DOHH2 (cell line): Measurements from ENCODE around the gene SOBP.

ENCODE experiments used
- H3F3A ChIP-seq: fragments of 200-600 bp; sonication (generic), shearing (Covaris generic); 2 replicates; pipeline ENCODE4 v1.6.0; 2016; ENCODE audit warnings: antibody characterized with exemption, mild to moderate bottlenecking; ENCODE audit not compliant: control insufficient read depth, insufficient read depth
- H3K27ac ChIP-seq: fragments of 200-600 bp; sonication (generic); 2 replicates; pipeline ENCODE4 v1.5.1; 2014; ENCODE audit warnings: low read depth, mild to moderate bottlenecking, low read length, moderate library complexity
- H3K27me3 ChIP-seq: fragments of 200-600 bp; sonication (generic); 2 replicates; pipeline ENCODE4 v1.6.1; 2014; ENCODE audit warnings: mild to moderate bottlenecking, low read length, mixed read lengths; ENCODE audit not compliant: control insufficient read depth
- H3K36me3 ChIP-seq: fragments of 200-600 bp; sonication (generic); 2 replicates; pipeline ENCODE4 v1.6.1; 2014; ENCODE audit warnings: mild to moderate bottlenecking, low read length, moderate library complexity, mixed read lengths; ENCODE audit not compliant: control insufficient read depth
- H3K4me1 ChIP-seq: fragments of 200-600 bp; sonication (generic); 2 replicates; pipeline ENCODE4 v1.6.1; 2014; ENCODE audit warnings: mild to moderate bottlenecking, low read length, mixed read lengths; ENCODE audit not compliant: control insufficient read depth
- H3K4me2 ChIP-seq: fragments of 200-600 bp; sonication (generic); 2 replicates; pipeline ENCODE4 v1.6.0; 2014; ENCODE audit warnings: mild to moderate bottlenecking, low read length, moderate library complexity
- H3K4me3 ChIP-seq: fragments of 200-600 bp; sonication (generic); 2 replicates; pipeline ENCODE4 v1.5.1; 2014; ENCODE audit warnings: mild to moderate bottlenecking, low read length, mixed read lengths
- H3K79me2 ChIP-seq: fragments of 200-600 bp; sonication (generic); 2 replicates; pipeline ENCODE4 v1.6.1; 2014; ENCODE audit warnings: mild to moderate bottlenecking, low read length, mixed read lengths; ENCODE audit not compliant: control insufficient read depth
- H3K9me2 ChIP-seq: fragments of 200-600 bp; sonication (generic); replicated peaks from 2 replicates; pipeline ENCODE4 v1.6.1; 2014; ENCODE audit warnings: mild to moderate bottlenecking, low read length, mixed read lengths; ENCODE audit not compliant: control insufficient read depth
- H3K9me3 ChIP-seq: fragments of 200-600 bp; sonication (generic); 2 replicates; pipeline ENCODE4 v1.6.1; 2014; ENCODE audit warnings: antibody characterized with exemption, low read length, mixed read lengths; ENCODE audit not compliant: control insufficient read depth, insufficient read depth
- H4K20me1 ChIP-seq: fragments of 200-600 bp; sonication (generic); 2 replicates; pipeline ENCODE4 v1.6.0; 2014; ENCODE audit warnings: low read depth, mild to moderate bottlenecking, antibody characterized with exemption, low read length, moderate library complexity; ENCODE audit not compliant: control insufficient read depth, insufficient read depth
- CTCF ChIP-seq: fragments of 200-600 bp; sonication (generic); IDR thresholded peaks from one replicate; pipeline ENCODE4 v1.5.1; 2014; ENCODE audit warnings: antibody characterized with exemption, mild to moderate bottlenecking, low read depth, low read length; ENCODE audit not compliant: poor library complexity, severe bottlenecking
- EZH2phosphoT487 ChIP-seq: fragments of 200-600 bp; sonication (generic); IDR thresholded peaks from 2 replicates; pipeline ENCODE4 v1.6.1; 2017; ENCODE audit warnings: borderline replicate concordance, mild to moderate bottlenecking, antibody characterized with exemption, low read length, moderate library complexity, mixed read lengths

The SOBP gene

DNA sequence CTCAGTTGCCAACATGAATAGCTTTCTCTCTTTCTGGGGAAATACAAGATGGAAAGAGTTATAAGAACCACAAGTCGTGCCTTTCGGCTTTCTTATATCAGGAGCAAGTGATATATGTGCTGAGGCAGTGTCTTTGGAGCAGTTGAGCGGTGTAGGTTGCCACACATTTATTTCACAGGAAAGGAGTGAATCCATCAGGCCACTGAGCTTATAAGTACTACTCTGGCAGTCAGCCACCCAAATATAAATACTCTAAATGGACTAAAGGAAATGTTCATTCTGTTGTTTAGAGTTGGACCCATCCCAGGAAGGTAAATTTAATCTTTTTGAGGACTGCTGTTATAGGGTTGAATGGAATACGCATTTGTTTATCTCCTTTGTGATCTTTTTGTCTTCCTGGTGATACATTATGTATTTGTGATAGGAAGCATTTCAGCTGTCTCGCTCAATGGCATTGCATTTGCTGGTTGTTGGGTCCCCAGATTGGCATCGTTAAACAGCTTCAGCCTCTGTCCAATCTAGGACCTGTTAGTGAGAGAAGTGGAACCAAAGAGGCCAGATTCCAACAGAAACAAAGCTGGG is 139.7 kb downstream of the SOBP start:
- Histone ChIP-seq H3K4me1 (peaks cover 8% of the 10 kb centered on the region), H3K27ac (no peak overlapping the region), H3K9me3 (no peaks in the 10 kb centered on the region), H3K4me3 (no peak overlapping the region), H3K9me2 (no peaks in the 10 kb centered on the region), H3F3A (no peaks in the 10 kb centered on the region), H3K79me2 (no peaks in the 10 kb centered on the region), H3K27me3 (no peaks in the 10 kb centered on the region), H3K36me3 (peaks cover 4% of the 10 kb centered on the region; the same call in 1 of the 2 replicates), H4K20me1 (no peaks in the 10 kb centered on the region), H3K4me2 (no peak overlapping the region)
- TF ChIP-seq CTCF (no peak), EZH2phosphoT487 (no peak)

DNA sequence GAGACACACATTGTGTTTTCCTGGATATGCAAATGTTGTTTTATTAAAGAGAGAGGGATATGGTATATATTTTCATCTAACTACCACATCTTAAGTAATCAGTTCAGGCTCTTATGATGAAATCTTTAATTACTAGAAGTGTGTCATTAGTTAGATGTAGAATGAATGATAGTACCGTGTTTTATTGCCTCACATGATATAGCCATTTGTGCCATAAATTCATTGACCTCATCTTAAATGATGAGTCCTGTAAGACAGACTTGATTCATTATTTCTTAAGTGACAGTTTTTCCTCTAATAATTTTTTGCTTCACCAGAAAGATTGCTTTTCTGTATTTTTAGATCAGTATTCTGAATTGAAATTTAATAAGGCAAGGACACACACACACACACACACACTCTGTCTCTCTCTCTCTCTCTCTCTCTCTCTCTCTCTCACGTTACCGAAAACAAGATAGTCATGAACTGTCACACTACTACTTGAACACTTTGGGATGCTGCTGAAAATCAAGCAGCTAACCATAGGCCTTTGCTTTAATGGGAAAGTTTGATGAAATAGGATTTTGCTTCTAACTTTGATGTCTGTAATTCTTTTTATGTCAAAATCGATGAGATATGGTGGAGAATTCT is 140.5 kb downstream of the SOBP start:
- no peaks in the 10 kb centered on the region for H3F3A ChIP-seq
- H3K36me3 ChIP-seq: peaks cover 8% of the 10 kb centered on the region
- H3K4me1 ChIP-seq: peaks cover 4% of the 10 kb centered on the region
- H3K79me2 ChIP-seq: no peaks in the 10 kb centered on the region
- no peaks in the 10 kb centered on the region for H3K9me2 ChIP-seq
- H3K4me3 ChIP-seq: no peak overlapping the region
- H4K20me1 ChIP-seq: no peaks in the 10 kb centered on the region
- H3K9me3 ChIP-seq: no peaks in the 10 kb centered on the region
- H3K27ac ChIP-seq: no peak overlapping the region
- no peaks in the 10 kb centered on the region for H3K27me3 ChIP-seq
- no peak overlapping the region for H3K4me2 ChIP-seq
- no peak for TF ChIP-seq CTCF
- TF ChIP-seq EZH2phosphoT487: no peak

DNA sequence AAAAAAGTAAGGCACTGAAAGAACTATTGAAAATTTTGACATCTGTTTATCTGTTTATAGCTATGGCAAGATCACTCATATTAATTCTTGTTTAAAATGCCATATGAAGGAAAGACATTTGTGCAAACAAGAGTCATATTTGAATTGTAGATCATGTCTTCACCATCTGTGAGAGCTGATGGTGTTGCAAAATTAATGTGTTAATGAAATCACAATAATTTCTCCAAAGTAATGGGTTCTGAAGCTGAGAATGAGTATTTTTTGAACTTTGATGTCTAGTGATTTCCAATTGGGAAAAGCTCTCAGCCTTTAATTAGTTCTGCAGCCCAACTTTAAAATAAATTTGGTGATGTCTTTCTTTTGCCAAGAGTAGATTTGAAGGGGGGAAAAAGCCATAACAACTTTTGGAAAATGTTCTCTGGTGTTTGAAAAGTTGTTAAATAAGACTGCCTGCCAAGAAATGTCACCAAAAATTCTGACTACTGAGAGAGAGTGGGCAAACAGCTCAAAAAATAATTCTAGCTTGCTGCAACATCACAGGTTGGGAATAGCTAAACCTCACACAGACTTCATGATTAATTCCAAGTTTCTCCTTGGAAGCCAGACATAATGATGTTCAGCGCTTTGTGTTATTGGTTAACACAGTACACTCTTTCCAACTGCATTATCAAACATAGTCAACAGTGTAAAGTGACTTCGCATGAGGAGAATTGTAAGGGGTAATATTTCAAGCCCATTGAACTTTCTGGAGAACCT is 142.6 kb downstream of the SOBP start:
- H3K4me1 ChIP-seq: peaks cover 8% of the 10 kb centered on the region
- no peak for TF ChIP-seq CTCF
- TF ChIP-seq EZH2phosphoT487: no peak
- no peaks in the 10 kb centered on the region for H3K27me3 ChIP-seq
- no peaks in the 10 kb centered on the region for H3F3A ChIP-seq
- H4K20me1 ChIP-seq: no peaks in the 10 kb centered on the region
- H3K27ac ChIP-seq: no peak overlapping the region
- no peaks in the 10 kb centered on the region for H3K9me2 ChIP-seq
- no peak overlapping the region for H3K4me3 ChIP-seq
- H3K79me2 ChIP-seq: no peaks in the 10 kb centered on the region
- H3K9me3 ChIP-seq: no peaks in the 10 kb centered on the region
- no peak overlapping the region for H3K4me2 ChIP-seq
- H3K36me3 ChIP-seq: peaks cover 12% of the 10 kb centered on the region
